ENCODE results near the gene MFAP2. TPM values are rescaled to one million over a fixed set of nuclear protein-coding genes. Genes with fewer than 3 reads are reported as not detected.

MFAP2 gene
- total RNA-seq, 4 donors from 2014 or later, result 5.4 to 21.7 (median 10.2) TPM

- Histone ChIP-seq H3K27ac (replicated peaks in 1 of 4) (no peak overlapping the region), H3K9me3 (no peaks in the 10 kb centered on the region), H3K27me3 (no peaks in the 10 kb centered on the region), H3K4me3 (no peak overlapping the region), H3K36me3 (peaks cover 35 to 63% (median 52%) of the 10 kb centered on the region in 4 donors), H3K4me1 (peaks cover 10 to 11% (median 11%) of the 10 kb centered on the region in 4 donors)
- intact Hi-C loops (cut with DNase I), result no loop called here
- TF ChIP-seq CTCF (IDR thresholded peaks at IDR 0.05) (no peak), POLR2AphosphoS5 (IDR thresholded peaks at IDR 0.05) (no peak), POLR2A (IDR thresholded peaks at IDR 0.05; ENCODE audit: low read depth) (no peak), EP300 (IDR thresholded peaks at IDR 0.05) (no peak)
- no peak for DNase-seq (ENCODE audit: extremely low spot score)
- 88% methylated on average over 17 of the region's 19 CpGs for WGBS
These were observed 24.9 kb upstream of the MFAP2 start for GRCh38 chr1:17005365-17005740.

GRCh38 chr1:17004466-17005364, 24.3 kb upstream of the MFAP2 start:
- DNase-seq (ENCODE audit: extremely low spot score), result no peak
- intact Hi-C loops (cut with DNase I), result no loop called here
- H3K4me1 ChIP-seq, result peaks cover 4 to 5% (median 4%) of the 10 kb centered on the region in 4 donors

GRCh38 chr1:17002524-17002902, 22.1 kb upstream of the MFAP2 start:
- H3K27me3 ChIP-seq, result no peaks in the 10 kb centered on the region
- no peak overlapping the region for H3K27ac ChIP-seq (replicated peaks in 1 of 4)
- H3K4me1 ChIP-seq, result no peaks in the 10 kb centered on the region
- peaks cover 51 to 89% (median 79%) of the 10 kb centered on the region in 4 donors for H3K36me3 ChIP-seq
- no peak for DNase-seq (ENCODE audit: extremely low spot score)
- no peak for TF ChIP-seq POLR2A (IDR thresholded peaks at IDR 0.05; ENCODE audit: low read depth)
- no peak for TF ChIP-seq CTCF (IDR thresholded peaks at IDR 0.05)
- TF ChIP-seq EP300 (IDR thresholded peaks at IDR 0.05), result no peak
- no peak for TF ChIP-seq POLR2AphosphoS5 (IDR thresholded peaks at IDR 0.05)
- intact Hi-C loops (cut with DNase I), result no loop called here
- H3K4me3 ChIP-seq, result no peak overlapping the region
- no peaks in the 10 kb centered on the region for H3K9me3 ChIP-seq
- WGBS, result 90% methylated on average over 4 of the region's 4 CpGs

More at GRCh38 chr1:17004466-17005364, 24.3 kb upstream of the MFAP2 start:
- Histone ChIP-seq H3K27me3 (no peaks in the 10 kb centered on the region), H3K27ac (replicated peaks in 1 of 4) (no peak overlapping the region), H3K36me3 (peaks cover 35 to 69% (median 59%) of the 10 kb centered on the region in 4 donors), H3K9me3 (no peaks in the 10 kb centered on the region), H3K4me3 (no peak overlapping the region)
- TF ChIP-seq POLR2A (IDR thresholded peaks at IDR 0.05; ENCODE audit: low read depth) (no peak), CTCF (IDR thresholded peaks at IDR 0.05) (no peak), EP300 (IDR thresholded peaks at IDR 0.05) (no peak), POLR2AphosphoS5 (IDR thresholded peaks at IDR 0.05) (no peak)
- WGBS, result 90% methylated on average over 23 of the region's 24 CpGs

GRCh38 chr1:17001760-17002523, 21.5 kb upstream of the MFAP2 start:
- no peaks in the 10 kb centered on the region for H3K9me3 ChIP-seq
- intact Hi-C loops (cut with DNase I), result no loop called here
- no peaks in the 10 kb centered on the region for H3K27me3 ChIP-seq
- no peaks in the 10 kb centered on the region for H3K4me1 ChIP-seq
- H3K27ac ChIP-seq (replicated peaks in 1 of 4), result no peak overlapping the region
- DNase-seq (ENCODE audit: extremely low spot score), result no peak
- H3K36me3 ChIP-seq, result peaks cover 53 to 95% (median 85%) of the 10 kb centered on the region in 4 donors
- no peak for TF ChIP-seq CTCF (IDR thresholded peaks at IDR 0.05)
- no peak for TF ChIP-seq EP300 (IDR thresholded peaks at IDR 0.05)
- no peak for TF ChIP-seq POLR2AphosphoS5 (IDR thresholded peaks at IDR 0.05)
- WGBS, result 96% methylated on average over 11 of the region's 19 CpGs
- no peak overlapping the region for H3K4me3 ChIP-seq
